NB4 (cell line): ENCODE data around the gene M1AP.

ENCODE experiments used
- CTCF ChIP-seq: IDR thresholded peaks from one replicate; pipeline ENCODE4 v1.5.1; 2012; ENCODE audit warnings: low read depth, low read length
- POLR2A ChIP-seq: IDR thresholded peaks from 2 replicates; pipeline ENCODE4 v1.6.1; 2011; ENCODE audit warnings: mild to moderate bottlenecking; ENCODE audit not compliant: insufficient read length; ENCODE audit errors: extremely low read depth

GRCh38 chr2:74524955-74525716 is 123.0 kb downstream of the M1AP start:
- TF ChIP-seq CTCF (no peak), POLR2A (no peak)
